ENCODE data around the gene ASH1L. TPM values are rescaled to one million over a fixed set of nuclear protein-coding genes. Genes with fewer than 3 reads are reported as not detected.

The ASH1L gene
- total and polyA plus RNA-seq, 9 of the 15 experiments (the other 6 are each of a cell fraction or from before 2014, with no cell fraction given) = 2.0 to 23.3 (median 14.6) TPM

GRCh38 chr1:155307247-155307740 is 255.3 kb downstream of the ASH1L start (continued):
- peak; percentile 90 for TF ChIP-seq ATF4 (CRISPR knock-in tag; IDR thresholded peaks at IDR 0.05)
- TF ChIP-seq MXD1 (CRISPR knock-in tag; IDR thresholded peaks at IDR 0.05; ENCODE audit: borderline replicate concordance, poor library complexity, severe bottlenecking) = peak; percentile 69
- TF ChIP-seq CGGBP1 (CRISPR knock-in tag; IDR thresholded peaks at IDR 0.05) = no peak
- TF ChIP-seq L3MBTL2 (IDR thresholded peaks at IDR 0.05) = 0 out of 2 replicates have a peak, but pooled peaks have one; percentile 11
- peak; percentile 100 for TF ChIP-seq ZNF592 (IDR thresholded peaks at IDR 0.05)
- 0 out of 2 replicates have a peak, but pooled peaks have one; percentile 28 for TF ChIP-seq MTA3 (IDR thresholded peaks at IDR 0.05; ENCODE audit: borderline replicate concordance)
- TF ChIP-seq RFX7 (CRISPR knock-in tag; IDR thresholded peaks at IDR 0.05) = peak; percentile 92
- TF ChIP-seq ZNF707 (CRISPR knock-in tag; conservative IDR thresholded peaks at IDR 0.05) = peak; percentile 75; the same call in 1 of the 2 replicates
- TF ChIP-seq CBFA2T3 (IDR thresholded peaks at IDR 0.05) = no peak
- TF ChIP-seq ZNF398 (CRISPR knock-in tag; IDR thresholded peaks at IDR 0.05) = peak; percentile 83
- no peak for TF ChIP-seq MYC (IDR thresholded peaks at IDR 0.05; ENCODE audit: low read depth, low read length)
- TF ChIP-seq MYC (CRISPR knock-in tag; IDR thresholded peaks at IDR 0.05; ENCODE audit: borderline replicate concordance, low read depth) = peak; percentile 93; the same call in 1 of the 2 replicates
- no peak for TF ChIP-seq HMGXB4 (CRISPR knock-in tag; IDR thresholded peaks at IDR 0.05)
- TF ChIP-seq YY1 (IDR thresholded peaks at IDR 0.05; ENCODE audit: borderline replicate concordance in 1 of 3, control insufficient read depth in 1 of 3, extremely low read depth in 1 of 3, insufficient read depth in 3 of 3, insufficient read length in 1 of 3, insufficient replicate concordance in 2 of 3, low read depth in 1 of 3, low read length in 2 of 3) = peak in 1 of 3 experiments; percentile 34
- TF ChIP-seq NR2C2 (CRISPR knock-in tag; IDR thresholded peaks at IDR 0.05) = no peak
- peak; percentile 59; the same call in 1 of the 2 replicates for TF ChIP-seq NR2C2 (tag; IDR thresholded peaks at IDR 0.05)
- TF ChIP-seq ZNF134 (CRISPR knock-in tag; conservative IDR thresholded peaks at IDR 0.05) = peak; percentile 81
- TF ChIP-seq PHTF2 (CRISPR knock-in tag; IDR thresholded peaks at IDR 0.05) = peak; percentile 83; the same call in 1 of the 2 replicates
